ENCODE measurements around the gene ATXN1. TPM values are rescaled to one million over a fixed set of nuclear protein-coding genes. Genes with fewer than 3 reads are reported as not detected.

ATXN1 gene
- total RNA-seq, 1 experiment from 2014 or later: 5.6 TPM

- no peaks in the 10 kb centered on the region for H3K36me3 Mint-ChIP-seq (ENCODE audit: insufficient read depth in 1 of 3, low read depth in 3 of 3)
- Histone ChIP-seq H3K9ac (ENCODE audit: extremely low read depth, insufficient read length, low read length) (no peak overlapping the region), H3K79me1 (ENCODE audit: insufficient read depth, low read depth, low read length, poor library complexity, severe bottlenecking) (no peaks in the 10 kb centered on the region)
Observed at GRCh38 chr6:16572943-16573342, 188.3 kb downstream of the ATXN1 start.

More at GRCh38 chr6:16572943-16573342, 188.3 kb downstream of the ATXN1 start:
- Histone ChIP-seq H3K23ac (ENCODE audit: insufficient read length, low read depth, low read length) (no peak overlapping the region), H3K23me2 (ENCODE audit: insufficient read length, low read depth, low read length, poor library complexity, severe bottlenecking) (no peaks in the 10 kb centered on the region), H2BK15ac (ENCODE audit: low read depth, low read length) (no peak overlapping the region), H2BK20ac (ENCODE audit: low read depth, low read length, poor library complexity, severe bottlenecking) (no peak overlapping the region), H4K5ac (ENCODE audit: insufficient read length, low read depth, low read length) (no peak overlapping the region), H3K79me2 (ENCODE audit: insufficient read depth, low read length) (no peaks in the 10 kb centered on the region), H3K9me3 (ENCODE audit: control insufficient read depth, low read depth, low read length) (no peaks in the 10 kb centered on the region), H3K18ac (ENCODE audit: insufficient read length, low read depth, low read length) (no peak overlapping the region), H4K91ac (ENCODE audit: insufficient read length, low read depth, low read length) (no peak overlapping the region), H4K20me1 (ENCODE audit: control insufficient read depth, insufficient read depth, insufficient read length) (no peaks in the 10 kb centered on the region), H2AK5ac (ENCODE audit: insufficient read length, low read length) (no peak overlapping the region), H3T11ph (ENCODE audit: low read length) (no peak overlapping the region), H2BK5ac (ENCODE audit: insufficient read length, low read length) (no peak overlapping the region), H3K4ac (ENCODE audit: low read depth, low read length) (no peak overlapping the region), H2BK12ac (ENCODE audit: insufficient read length, low read depth, low read length) (no peak overlapping the region), H3K14ac (ENCODE audit: insufficient read depth, low read length) (no peak overlapping the region), H3K56ac (ENCODE audit: insufficient read length, low read depth, low read length) (no peak overlapping the region), H3K4me2 (ENCODE audit: insufficient read depth, insufficient read length, low read length) (no peak overlapping the region), H3K27me3 (ENCODE audit: insufficient read depth, low read length) (no peaks in the 10 kb centered on the region), H3K4me1 (ENCODE audit: insufficient read depth, low read length) (no peaks in the 10 kb centered on the region), H3K27ac (ENCODE audit: insufficient read length, low read depth, low read length) (no peak overlapping the region), H2AFZ (ENCODE audit: low read length) (no peak overlapping the region), H4K8ac (replicated peaks; ENCODE audit: insufficient read length, low read depth, low read length) (no peak overlapping the region), H2BK120ac (ENCODE audit: low read depth, low read length, poor library complexity, severe bottlenecking) (no peak overlapping the region)
- H3K4me1 Mint-ChIP-seq: peaks cover 0 to 9% of the 10 kb centered on the region in 2 experiments; a peak in 2 of 4 replicates
- no peak overlapping the region for H3K4me3 Mint-ChIP-seq
- TF ChIP-seq, protein P1, sequence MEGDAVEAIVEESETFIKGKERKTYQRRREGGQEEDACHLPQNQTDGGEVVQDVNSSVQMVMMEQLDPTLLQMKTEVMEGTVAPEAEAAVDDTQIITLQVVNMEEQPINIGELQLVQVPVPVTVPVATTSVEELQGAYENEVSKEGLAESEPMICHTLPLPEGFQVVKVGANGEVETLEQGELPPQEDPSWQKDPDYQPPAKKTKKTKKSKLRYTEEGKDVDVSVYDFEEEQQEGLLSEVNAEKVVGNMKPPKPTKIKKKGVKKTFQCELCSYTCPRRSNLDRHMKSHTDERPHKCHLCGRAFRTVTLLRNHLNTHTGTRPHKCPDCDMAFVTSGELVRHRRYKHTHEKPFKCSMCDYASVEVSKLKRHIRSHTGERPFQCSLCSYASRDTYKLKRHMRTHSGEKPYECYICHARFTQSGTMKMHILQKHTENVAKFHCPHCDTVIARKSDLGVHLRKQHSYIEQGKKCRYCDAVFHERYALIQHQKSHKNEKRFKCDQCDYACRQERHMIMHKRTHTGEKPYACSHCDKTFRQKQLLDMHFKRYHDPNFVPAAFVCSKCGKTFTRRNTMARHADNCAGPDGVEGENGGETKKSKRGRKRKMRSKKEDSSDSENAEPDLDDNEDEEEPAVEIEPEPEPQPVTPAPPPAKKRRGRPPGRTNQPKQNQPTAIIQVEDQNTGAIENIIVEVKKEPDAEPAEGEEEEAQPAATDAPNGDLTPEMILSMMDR (conservative IDR thresholded peaks at IDR 0.05): no peak
- DNase-seq: no peak
- no peaks in the 10 kb centered on the region for H3K27me3 Mint-ChIP-seq (ENCODE audit: low read depth)
- no peak overlapping the region for H3K27ac Mint-ChIP-seq
- WGBS (ENCODE audit: extremely low coverage, insufficient read length, low lambda C conversion rate): no CpG with 5 or more reads among the region's 2 CpGs
- no peaks in the 10 kb centered on the region for H3K9me3 Mint-ChIP-seq
